Neural crest cell (in vitro differentiated cells): ENCODE measurements around the gene DSG2. TPM values are rescaled to one million over a fixed set of nuclear protein-coding genes. Genes with fewer than 3 reads are reported as not detected.

Experiments
- DNase-seq: peaks from one replicate; pipeline ENCODE4 v3.0.0; 2021; ENCODE audit warnings: low read depth, mixed read lengths, low spot score
- H3K27ac Mint-ChIP-seq: one replicate; pipeline ENCODE4 v1.8.0; 2021; ENCODE audit warnings: mild to moderate bottlenecking, mixed read lengths; ENCODE audit not compliant: unreplicated experiment
- H3K27me3 Mint-ChIP-seq: 2 replicates; pipeline ENCODE4 v1.8.0; 2021; ENCODE audit warnings: low read depth, mild to moderate bottlenecking, mixed read lengths
- H3K36me3 Mint-ChIP-seq: 2 replicates; pipeline ENCODE4 v1.8.0; 2021; ENCODE audit warnings: low read depth, mild to moderate bottlenecking, mixed read lengths
- H3K4me1 Mint-ChIP-seq: 2 replicates; pipeline ENCODE4 v1.8.0; 2021; ENCODE audit warnings: mixed read lengths
- H3K4me3 Mint-ChIP-seq: one replicate; pipeline ENCODE4 v1.8.0; 2021; ENCODE audit warnings: mild to moderate bottlenecking, mixed read lengths
- H3K9me3 Mint-ChIP-seq: 2 replicates; pipeline ENCODE4 v1.8.0; 2021; ENCODE audit warnings: mixed read lengths
- CTCF ChIP-seq: fragments of 200-600 bp; sonication (generic); conservative IDR thresholded peaks from 2 replicates; pipeline ENCODE4 v1.5.0; 2021; ENCODE audit warnings: antibody characterized with exemption, mild to moderate bottlenecking
- long read RNA-seq: library from polyadenylated mRNA; unstranded; transcript quantifications from one replicate; pipeline ENCODE4 v2.0.0, GENCODE V29; 2020
- total RNA-seq: library from RNA; stranded (reverse); gene quantifications from 2 replicates; pipeline ENCODE4 v1.2.1, GENCODE V29; 2021

DSG2 gene
- 18.4 and 19.4 TPM in 2 replicates for total RNA-seq
- long read RNA-seq, full-length matches to known transcripts: 9 of 23 reads
- long read RNA-seq, partial matches to known transcripts: 10 of 23 reads
- long read RNA-seq, other reads (novel, unspliced or antisense): 4 of 23 reads

DNA sequence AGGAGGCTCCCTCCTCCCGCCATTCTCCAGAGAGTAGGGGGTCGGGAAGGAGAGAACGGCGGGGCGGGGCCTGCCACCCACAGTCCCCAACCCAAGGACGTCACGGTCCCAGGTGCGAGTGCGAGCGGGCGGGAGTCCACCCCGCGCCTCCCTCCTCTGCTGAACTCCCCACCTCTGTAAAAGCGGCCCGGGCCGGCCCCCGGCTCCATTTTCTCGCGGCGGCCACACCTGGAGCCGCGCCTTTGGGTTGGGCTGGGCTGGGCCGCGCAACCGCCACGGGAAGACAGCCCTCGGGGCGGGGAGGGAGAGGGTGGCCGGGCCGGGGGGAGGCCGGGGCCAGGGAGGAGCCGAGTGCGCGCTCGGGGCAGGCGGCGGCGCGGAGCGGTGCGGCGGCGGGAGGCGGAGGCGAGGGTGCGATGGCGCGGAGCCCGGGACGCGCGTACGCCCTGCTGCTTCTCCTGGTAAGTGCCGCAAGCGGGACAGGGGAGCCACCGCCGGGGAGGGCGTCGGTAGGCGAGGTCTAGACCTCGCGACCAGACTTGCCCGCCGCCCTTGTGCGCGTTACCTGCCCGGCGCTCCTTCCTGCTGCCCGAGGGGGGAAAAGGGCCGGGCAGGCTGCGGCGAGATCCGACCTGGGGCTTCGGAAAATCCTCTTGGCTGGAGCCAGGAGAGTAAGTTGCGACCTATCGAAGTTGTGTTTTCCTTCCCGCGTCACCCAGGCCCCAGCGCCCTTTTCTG lies at the start of gene DSG2:
TSS of gene DSG2 (plus strand) at position 342 of the 738 bp plus-strand sequence. CDS start at position 417, 75 bp downstream.
- Mint-ChIP-seq H3K4me3 (peak within 1 kb of the TSS; percentile 97), H3K9me3 (no peaks in the 10 kb centered on the region), H3K36me3 (no peaks in the 10 kb centered on the region), H3K27ac (peak within 1 kb of the TSS; percentile 40), H3K27me3 (peaks cover 36% of the 10 kb centered on the region), H3K4me1 (peaks cover 9% of the 10 kb centered on the region)
- DNase-seq: peak; percentile 36
- no peak for TF ChIP-seq CTCF

DNA sequence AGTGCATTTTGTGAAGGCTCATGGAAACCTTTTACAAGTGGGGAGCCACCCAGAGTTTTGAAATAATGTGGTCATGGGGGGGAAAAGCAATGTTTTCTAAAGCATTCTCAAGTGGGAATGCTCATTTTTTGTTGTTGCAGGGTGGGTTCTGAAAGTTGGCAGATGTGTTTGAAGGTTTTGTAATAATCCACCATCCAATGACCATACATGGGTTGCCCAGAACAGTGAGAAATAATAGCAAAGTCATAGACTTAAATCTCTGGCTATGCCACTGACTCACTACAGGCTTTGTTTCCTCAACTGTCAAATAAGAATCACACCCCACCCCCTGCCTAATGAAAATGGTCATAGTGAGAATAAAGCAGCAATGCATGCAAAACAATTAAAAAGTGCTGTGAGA lies 47.6 kb upstream of the DSG2 start:
- no peaks in the 10 kb centered on the region for H3K4me1 Mint-ChIP-seq
- no peak for TF ChIP-seq CTCF
- no peak overlapping the region for H3K4me3 Mint-ChIP-seq
- H3K27me3 Mint-ChIP-seq: no peaks in the 10 kb centered on the region
- H3K9me3 Mint-ChIP-seq: no peaks in the 10 kb centered on the region
- no peak for DNase-seq
- H3K27ac Mint-ChIP-seq: no peak overlapping the region
- no peaks in the 10 kb centered on the region for H3K36me3 Mint-ChIP-seq

DNA sequence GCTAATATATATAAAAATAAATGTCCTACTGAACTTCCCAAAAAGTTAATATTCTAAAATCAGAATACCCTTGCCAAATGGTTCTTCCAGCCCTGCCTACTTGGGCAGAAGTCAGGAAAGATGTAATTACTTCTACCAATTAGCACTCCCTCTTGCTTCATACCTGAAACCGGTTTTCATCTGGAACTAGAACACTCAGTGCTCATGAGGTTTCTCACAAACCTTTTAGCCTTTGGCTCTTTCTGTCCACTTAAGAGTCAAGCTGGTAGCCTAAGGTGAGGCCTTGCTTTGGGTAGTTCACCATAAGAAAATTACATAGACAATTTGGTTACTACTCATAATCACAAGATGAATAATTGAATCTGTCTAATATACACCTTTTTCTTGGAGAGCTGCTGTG lies 46.4 kb upstream of the DSG2 start:
- DNase-seq: no peak
- Mint-ChIP-seq H3K27ac (no peak overlapping the region), H3K36me3 (no peaks in the 10 kb centered on the region), H3K4me1 (no peaks in the 10 kb centered on the region), H3K9me3 (no peaks in the 10 kb centered on the region), H3K27me3 (no peaks in the 10 kb centered on the region), H3K4me3 (no peak overlapping the region)
- TF ChIP-seq CTCF: no peak

DNA sequence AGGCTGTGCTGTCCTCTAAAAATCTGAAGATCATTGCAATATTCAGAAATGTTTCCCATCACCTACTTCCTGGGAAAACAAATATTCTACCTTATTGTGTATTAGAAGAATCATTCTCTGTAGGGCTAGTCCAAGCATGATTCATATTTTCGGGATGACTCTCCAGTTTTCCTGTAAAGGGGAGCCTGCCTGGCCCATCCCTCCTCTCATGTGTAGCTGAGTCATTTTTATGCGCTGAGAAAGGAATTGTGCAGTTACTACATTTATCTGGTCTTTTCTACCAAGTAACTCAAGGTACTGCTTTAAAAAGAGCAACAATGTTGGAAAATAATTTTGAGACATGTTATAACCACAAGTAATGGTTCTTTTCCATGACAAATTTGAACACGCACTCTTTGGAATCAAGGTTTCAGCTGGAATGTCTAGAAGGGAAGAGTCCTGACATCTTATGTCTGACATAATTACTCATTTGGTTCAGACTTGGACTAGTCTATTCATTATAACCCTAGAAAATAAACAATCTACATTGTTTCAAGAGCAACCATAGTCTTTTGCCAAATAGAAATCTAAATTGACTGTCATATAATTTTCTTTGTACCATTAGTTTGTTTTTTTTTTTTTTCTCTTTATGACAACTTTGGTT lies 43.8 kb upstream of the DSG2 start:
- no peaks in the 10 kb centered on the region for H3K4me1 Mint-ChIP-seq
- H3K4me3 Mint-ChIP-seq: no peak overlapping the region
- H3K27me3 Mint-ChIP-seq: no peaks in the 10 kb centered on the region
- DNase-seq: no peak
- H3K27ac Mint-ChIP-seq: no peak overlapping the region
- H3K36me3 Mint-ChIP-seq: no peaks in the 10 kb centered on the region
- no peaks in the 10 kb centered on the region for H3K9me3 Mint-ChIP-seq
- no peak for TF ChIP-seq CTCF

GRCh38 chr18:31469629-31470028 lies 28.3 kb upstream of the DSG2 start:
- no peak overlapping the region for H3K27ac Mint-ChIP-seq
- no peaks in the 10 kb centered on the region for H3K4me1 Mint-ChIP-seq
- TF ChIP-seq CTCF: no peak
- H3K27me3 Mint-ChIP-seq: no peaks in the 10 kb centered on the region
- H3K4me3 Mint-ChIP-seq: no peak overlapping the region
- no peaks in the 10 kb centered on the region for H3K36me3 Mint-ChIP-seq
- no peak for DNase-seq
- no peaks in the 10 kb centered on the region for H3K9me3 Mint-ChIP-seq
